Endothelial cell (in vitro differentiated cells): ENCODE data around the gene SGTB. TPM values are rescaled to one million over a fixed set of nuclear protein-coding genes. Genes with fewer than 3 reads are reported as not detected.

Experiments used
- DNase-seq: peaks from one replicate; pipeline ENCODE4 v3.0.0; 2021; ENCODE audit warnings: low spot score
- H3K27ac Mint-ChIP-seq: one replicate; pipeline ENCODE4 v1.8.0; 2021; ENCODE audit warnings: mixed read lengths, inconsistent platforms; ENCODE audit not compliant: unreplicated experiment
- H3K27me3 Mint-ChIP-seq: one replicate; pipeline ENCODE4 v1.8.0; 2021; ENCODE audit warnings: mild to moderate bottlenecking, moderate library complexity, mixed read lengths, inconsistent platforms; ENCODE audit not compliant: unreplicated experiment
- H3K36me3 Mint-ChIP-seq: one replicate; pipeline ENCODE4 v1.8.0; 2021; ENCODE audit warnings: mild to moderate bottlenecking, low read depth, mixed read lengths, inconsistent platforms; ENCODE audit not compliant: unreplicated experiment
- H3K4me1 Mint-ChIP-seq: one replicate; pipeline ENCODE4 v1.8.0; 2021; ENCODE audit warnings: mild to moderate bottlenecking, mixed read lengths, inconsistent platforms; ENCODE audit not compliant: unreplicated experiment
- H3K4me3 Mint-ChIP-seq: one replicate; pipeline ENCODE4 v1.8.0; 2021; ENCODE audit warnings: mild to moderate bottlenecking, mixed read lengths, inconsistent platforms; ENCODE audit not compliant: unreplicated experiment
- H3K9me3 Mint-ChIP-seq: one replicate; pipeline ENCODE4 v1.8.0; 2021; ENCODE audit warnings: mixed read lengths, inconsistent platforms; ENCODE audit not compliant: unreplicated experiment
- total RNA-seq: library from RNA; stranded (reverse); fragmentation: NEBNext Ultra II Directional; extraction: Animal tissue kit (Norgen Biotek cat#: 25700); gene quantifications from one replicate; pipeline ENCODE4 v1.2.1, GENCODE V29; 2021; ENCODE audit not compliant: unreplicated experiment
- TF ChIP-seq, protein P1 (sequence below): fragments of 200-600 bp; sonication (generic); IDR thresholded peaks from one replicate; pipeline ENCODE4 v1.5.0; 2021; ENCODE audit warnings: antibody characterized with exemption; ENCODE audit not compliant: unreplicated experiment

The SGTB gene
- total RNA-seq, 1 donor from 2014 or later, result 8.3 TPM

DNA sequence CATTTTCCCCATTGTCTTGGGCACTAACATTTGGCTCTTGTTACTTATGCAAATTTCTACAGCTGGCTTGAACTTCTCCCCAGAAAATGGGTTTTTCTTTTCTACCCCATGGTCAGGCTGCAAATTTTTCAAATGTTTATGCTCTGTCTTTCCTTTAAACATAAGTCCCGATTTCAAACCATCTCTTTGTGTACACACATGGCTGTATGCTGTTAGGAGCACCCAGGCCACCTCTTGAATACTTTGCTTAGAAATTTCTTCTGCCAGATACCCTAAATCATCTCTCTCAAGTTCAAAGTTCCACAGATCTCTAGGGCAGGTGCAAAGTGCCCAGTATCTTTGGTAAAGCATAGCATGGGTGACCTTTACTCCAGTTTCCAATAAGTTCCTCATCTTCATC, 45.7 kb upstream of the SGTB start:
- Mint-ChIP-seq H3K4me1 (no peaks in the 10 kb centered on the region), H3K9me3 (no peaks in the 10 kb centered on the region), H3K4me3 (no peak overlapping the region), H3K27ac (no peak overlapping the region), H3K27me3 (no peaks in the 10 kb centered on the region), H3K36me3 (peaks cover 29% of the 10 kb centered on the region)
- TF ChIP-seq, protein P1, sequence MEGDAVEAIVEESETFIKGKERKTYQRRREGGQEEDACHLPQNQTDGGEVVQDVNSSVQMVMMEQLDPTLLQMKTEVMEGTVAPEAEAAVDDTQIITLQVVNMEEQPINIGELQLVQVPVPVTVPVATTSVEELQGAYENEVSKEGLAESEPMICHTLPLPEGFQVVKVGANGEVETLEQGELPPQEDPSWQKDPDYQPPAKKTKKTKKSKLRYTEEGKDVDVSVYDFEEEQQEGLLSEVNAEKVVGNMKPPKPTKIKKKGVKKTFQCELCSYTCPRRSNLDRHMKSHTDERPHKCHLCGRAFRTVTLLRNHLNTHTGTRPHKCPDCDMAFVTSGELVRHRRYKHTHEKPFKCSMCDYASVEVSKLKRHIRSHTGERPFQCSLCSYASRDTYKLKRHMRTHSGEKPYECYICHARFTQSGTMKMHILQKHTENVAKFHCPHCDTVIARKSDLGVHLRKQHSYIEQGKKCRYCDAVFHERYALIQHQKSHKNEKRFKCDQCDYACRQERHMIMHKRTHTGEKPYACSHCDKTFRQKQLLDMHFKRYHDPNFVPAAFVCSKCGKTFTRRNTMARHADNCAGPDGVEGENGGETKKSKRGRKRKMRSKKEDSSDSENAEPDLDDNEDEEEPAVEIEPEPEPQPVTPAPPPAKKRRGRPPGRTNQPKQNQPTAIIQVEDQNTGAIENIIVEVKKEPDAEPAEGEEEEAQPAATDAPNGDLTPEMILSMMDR, result no peak
- DNase-seq, result no peak

DNA sequence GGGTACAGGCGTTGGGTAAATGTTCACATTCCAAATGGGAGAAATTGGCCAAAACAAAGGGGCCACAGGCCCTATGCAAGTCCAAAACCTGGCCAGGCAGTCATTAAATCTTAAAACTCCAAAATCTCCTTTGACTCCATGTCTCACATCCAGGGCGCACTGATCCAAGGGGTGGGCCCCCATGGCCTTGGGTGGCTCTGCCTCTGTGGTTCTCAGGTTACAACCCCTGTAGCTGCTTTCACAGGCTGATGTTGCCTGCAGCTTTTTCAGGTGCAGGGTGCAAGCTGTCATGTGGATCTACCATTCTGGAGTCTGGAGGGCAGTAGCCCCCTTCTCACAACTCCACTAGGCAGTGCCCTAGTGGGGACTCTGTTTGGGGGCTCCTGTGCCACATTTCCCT, 44.9 kb upstream of the SGTB start:
- peak overlapping the region; percentile 59 for H3K4me3 Mint-ChIP-seq
- H3K9me3 Mint-ChIP-seq, result no peaks in the 10 kb centered on the region
- peaks cover 29% of the 10 kb centered on the region for H3K36me3 Mint-ChIP-seq
- H3K27ac Mint-ChIP-seq, result no peak overlapping the region
- H3K27me3 Mint-ChIP-seq, result no peaks in the 10 kb centered on the region
- TF ChIP-seq, protein P1, result no peak
- DNase-seq, result no peak
- H3K4me1 Mint-ChIP-seq, result no peaks in the 10 kb centered on the region

DNA sequence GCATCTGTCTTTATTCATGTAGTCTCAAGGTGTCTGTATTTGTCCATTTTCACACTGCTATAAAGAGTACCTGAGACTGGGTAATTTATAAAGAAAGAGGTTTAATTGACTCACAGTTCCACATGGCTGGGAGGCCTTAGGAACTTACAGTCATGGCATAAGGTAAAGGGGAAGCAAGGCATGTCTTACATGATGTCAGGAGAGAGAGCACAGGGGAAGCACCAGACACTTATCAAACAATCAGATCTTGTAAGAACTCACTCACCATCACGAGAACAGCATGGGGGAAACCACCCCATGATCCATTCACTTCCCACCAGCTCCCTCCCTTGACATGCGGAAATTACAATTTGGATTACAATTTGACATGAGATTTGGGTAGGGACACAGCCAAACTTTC, 44.3 kb upstream of the SGTB start:
- no peak overlapping the region for H3K27ac Mint-ChIP-seq
- no peaks in the 10 kb centered on the region for H3K9me3 Mint-ChIP-seq
- peaks cover 29% of the 10 kb centered on the region for H3K36me3 Mint-ChIP-seq
- no peaks in the 10 kb centered on the region for H3K4me1 Mint-ChIP-seq
- no peak for DNase-seq
- H3K4me3 Mint-ChIP-seq, result peak overlapping the region; percentile 59
- TF ChIP-seq, protein P1, result no peak
- no peaks in the 10 kb centered on the region for H3K27me3 Mint-ChIP-seq

DNA sequence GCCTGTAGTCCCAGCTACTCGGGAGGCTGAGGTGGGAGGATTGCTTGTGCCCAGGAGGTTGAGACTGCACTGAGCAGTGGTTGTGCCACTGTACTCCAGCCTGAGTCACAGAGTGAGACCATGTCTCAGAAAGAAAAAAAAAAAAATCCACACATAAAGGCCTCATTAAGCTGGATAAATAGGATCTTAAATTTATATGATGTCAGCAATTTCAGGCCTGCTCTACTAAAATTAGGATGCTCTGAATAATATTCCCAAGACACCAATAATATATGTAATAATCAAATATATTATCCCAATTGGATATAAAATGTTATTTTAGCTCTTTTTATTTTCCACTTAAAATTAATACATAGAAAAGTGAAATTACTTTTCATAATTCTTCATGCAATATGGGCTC, 43.7 kb upstream of the SGTB start:
- TF ChIP-seq, protein P1, result no peak
- DNase-seq, result no peak
- Mint-ChIP-seq H3K36me3 (peaks cover 29% of the 10 kb centered on the region), H3K9me3 (no peaks in the 10 kb centered on the region), H3K27ac (no peak overlapping the region), H3K4me3 (no peak overlapping the region), H3K27me3 (no peaks in the 10 kb centered on the region), H3K4me1 (peaks cover 3% of the 10 kb centered on the region)

DNA sequence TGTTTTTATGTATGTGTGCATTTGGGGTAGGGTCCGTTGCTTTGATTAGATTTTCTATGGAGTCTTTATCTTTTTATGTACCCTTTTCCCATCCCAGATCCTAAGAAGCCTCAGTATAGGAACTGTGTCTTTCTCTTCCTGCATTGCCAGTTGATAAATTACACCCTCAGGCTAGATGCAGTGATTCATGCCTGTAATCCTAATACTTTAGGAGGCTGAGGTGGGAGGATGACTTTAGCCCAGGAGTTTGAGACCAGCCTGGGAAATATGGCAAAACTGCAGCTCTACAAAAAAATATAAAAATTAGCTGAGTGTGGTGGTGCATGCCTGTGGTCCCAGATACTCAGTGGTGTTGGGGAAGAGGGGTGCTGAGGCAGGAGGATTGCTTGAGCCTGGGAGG, 40.3 kb upstream of the SGTB start:
- no peak overlapping the region for H3K27ac Mint-ChIP-seq
- TF ChIP-seq, protein P1, result no peak
- DNase-seq, result no peak
- H3K9me3 Mint-ChIP-seq, result no peaks in the 10 kb centered on the region
- peaks cover 13% of the 10 kb centered on the region for H3K36me3 Mint-ChIP-seq
- no peaks in the 10 kb centered on the region for H3K27me3 Mint-ChIP-seq
- no peak overlapping the region for H3K4me3 Mint-ChIP-seq
- peaks cover 3% of the 10 kb centered on the region for H3K4me1 Mint-ChIP-seq
